A549 (cell line): ENCODE data around the gene RAET1E.

Experiments used
- CHD2 ChIP-seq: fragments of 150-350 bp; IDR thresholded peaks from 2 replicates; pipeline ENCODE4 v1.6.1; 2014; ENCODE audit warnings: low read length; ENCODE audit not compliant: partially characterized antibody
- EP300 ChIP-seq, 2 experiments: fragments of >200 bp; sonication (Bioruptor Twin); formaldehyde crosslinking; IDR thresholded peaks; 2 replicates in 1 of 2; 3 replicates in 1 of 2; pipeline ENCODE4 v1.6.1; 2016 to 2017
- ESRRA ChIP-seq: fragments of 150-350 bp; IDR thresholded peaks from 2 replicates; pipeline ENCODE4 v1.6.1; 2014; ENCODE audit warnings: mild to moderate bottlenecking, low read length, borderline replicate concordance
- HOXB5 ChIP-seq: fragments of 250-450 bp; sonication (Bioruptor Pico); IDR thresholded peaks from 2 replicates; pipeline ENCODE4 v1.5.0; 2020; ENCODE audit warnings: mild to moderate bottlenecking, moderate library complexity
- MAZ ChIP-seq: fragments of 150-350 bp; IDR thresholded peaks from 2 replicates; pipeline ENCODE4 v1.6.1; 2014; ENCODE audit warnings: antibody characterized with exemption, low read depth, low read length, borderline replicate concordance
- POLR2A ChIP-seq: IDR thresholded peaks from 2 replicates; pipeline ENCODE4 v1.6.1; 2012; ENCODE audit warnings: mild to moderate bottlenecking, low read length
- POLR2AphosphoS2 ChIP-seq: conservative IDR thresholded peaks from 2 replicates; pipeline ENCODE4 v1.6.1; 2012; ENCODE audit warnings: low read length, improper control_type of control experiment, inconsistent platforms
- RAD21 ChIP-seq, 2 experiments: fragments of >200 bp in 1 of 2; sonication (Bioruptor Twin) in 1 of 2; formaldehyde crosslinking in 1 of 2; IDR thresholded peaks in 1 of 2; conservative IDR thresholded peaks in 1 of 2; 2 replicates in 1 of 2; 3 replicates in 1 of 2; pipeline ENCODE4 v1.6.1; 2012 to 2018; ENCODE audit warnings: inconsistent platforms in 1 of 2
- RFX5 ChIP-seq: fragments of 450-650 bp; IDR thresholded peaks from 2 replicates; pipeline ENCODE4 v1.7.1; 2014; ENCODE audit warnings: antibody characterized with exemption, mild to moderate bottlenecking, moderate library complexity
- TFCP2L1 ChIP-seq: fragments of 250-450 bp; sonication (Bioruptor Pico); IDR thresholded peaks from 2 replicates; pipeline ENCODE4 v1.5.0; 2021; ENCODE audit warnings: mild to moderate bottlenecking
- TF ChIP-seq, protein P1 (sequence below): IDR thresholded peaks from 2 replicates; pipeline ENCODE4 v1.6.1; 2012
- TF ChIP-seq, protein P2 (sequence below): fragments of >200 bp; sonication (Bioruptor Twin); formaldehyde crosslinking; IDR thresholded peaks from 3 replicates; pipeline ENCODE4 v1.5.1; 2016

DNA sequence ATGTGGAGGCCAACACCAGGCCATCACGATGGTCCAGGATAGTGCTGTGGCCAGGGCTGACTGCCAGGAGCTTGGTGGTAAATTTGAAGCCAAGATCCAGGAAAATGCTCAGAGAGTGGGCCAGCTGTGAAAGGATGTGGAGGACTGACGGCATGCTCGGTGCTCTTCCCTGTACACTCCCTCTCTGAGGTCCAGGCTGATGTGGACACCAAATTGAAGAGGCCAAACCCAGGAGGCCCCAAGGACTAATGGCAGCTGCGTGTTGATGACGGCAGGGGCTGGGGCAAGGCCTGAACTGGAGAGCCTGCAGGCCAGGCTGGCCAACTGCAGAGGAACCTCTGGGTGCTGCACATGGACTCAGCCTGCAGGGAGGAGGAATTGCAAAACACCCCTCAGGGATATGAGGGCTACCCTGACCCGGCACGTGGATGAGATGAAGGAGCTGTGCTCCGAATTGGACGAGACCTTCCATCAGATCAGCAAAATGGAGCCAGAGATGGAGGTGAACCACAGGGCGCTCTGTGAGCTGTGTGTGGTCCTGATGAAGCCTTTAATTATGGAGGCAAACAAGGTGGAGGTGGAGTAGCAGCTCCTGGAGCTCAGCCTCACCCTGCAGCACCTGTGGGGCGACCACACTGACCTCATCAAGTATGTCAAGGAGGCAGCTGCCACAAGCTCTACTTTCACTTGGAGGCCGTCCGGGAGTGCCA lies 6.9 kb upstream of the RAET1E start:
- TF ChIP-seq RFX5 (no peak), EP300 (IDR thresholded peaks at IDR 0.05) (no peak), POLR2A (no peak), POLR2AphosphoS2 (no peak), ESRRA (no peak), CHD2 (no peak), HOXB5 (CRISPR knock-in tag) (no peak), TFCP2L1 (CRISPR knock-in tag) (no peak), MAZ (no peak), RAD21 (conservative IDR thresholded peaks at IDR 0.05 in 1 of 2, IDR thresholded peaks at IDR 0.05 in 1 of 2) (no peak)
- TF ChIP-seq, protein P1, sequence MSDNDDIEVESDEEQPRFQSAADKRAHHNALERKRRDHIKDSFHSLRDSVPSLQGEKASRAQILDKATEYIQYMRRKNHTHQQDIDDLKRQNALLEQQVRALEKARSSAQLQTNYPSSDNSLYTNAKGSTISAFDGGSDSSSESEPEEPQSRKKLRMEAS, result no peak
- TF ChIP-seq, protein P2, sequence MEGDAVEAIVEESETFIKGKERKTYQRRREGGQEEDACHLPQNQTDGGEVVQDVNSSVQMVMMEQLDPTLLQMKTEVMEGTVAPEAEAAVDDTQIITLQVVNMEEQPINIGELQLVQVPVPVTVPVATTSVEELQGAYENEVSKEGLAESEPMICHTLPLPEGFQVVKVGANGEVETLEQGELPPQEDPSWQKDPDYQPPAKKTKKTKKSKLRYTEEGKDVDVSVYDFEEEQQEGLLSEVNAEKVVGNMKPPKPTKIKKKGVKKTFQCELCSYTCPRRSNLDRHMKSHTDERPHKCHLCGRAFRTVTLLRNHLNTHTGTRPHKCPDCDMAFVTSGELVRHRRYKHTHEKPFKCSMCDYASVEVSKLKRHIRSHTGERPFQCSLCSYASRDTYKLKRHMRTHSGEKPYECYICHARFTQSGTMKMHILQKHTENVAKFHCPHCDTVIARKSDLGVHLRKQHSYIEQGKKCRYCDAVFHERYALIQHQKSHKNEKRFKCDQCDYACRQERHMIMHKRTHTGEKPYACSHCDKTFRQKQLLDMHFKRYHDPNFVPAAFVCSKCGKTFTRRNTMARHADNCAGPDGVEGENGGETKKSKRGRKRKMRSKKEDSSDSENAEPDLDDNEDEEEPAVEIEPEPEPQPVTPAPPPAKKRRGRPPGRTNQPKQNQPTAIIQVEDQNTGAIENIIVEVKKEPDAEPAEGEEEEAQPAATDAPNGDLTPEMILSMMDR, result no peak
